ENCODE results near the gene SLC25A26. TPM values are rescaled to one million over a fixed set of nuclear protein-coding genes. Genes with fewer than 3 reads are reported as not detected.

Gene SLC25A26
- total and polyA plus RNA-seq, 2 of the 13 experiments (the other 11 are each of a cell fraction or from before 2014, with no cell fraction given): 23.1 to 32.7 TPM

GRCh38 chr3:66206806-66207205 lies 14.0 kb upstream of the SLC25A26 start (continued):
- TF ChIP-seq IRF9 (CRISPR knock-in tag; IDR thresholded peaks at IDR 0.05; ENCODE audit: borderline replicate concordance): no peak

- no peak for ATAC-seq
- CTCF ChIA-PET (ENCODE audit: low intra/inter-chr PET ratio, low total read pairs): no interaction called here
- H3K4me1 ChIP-seq (ENCODE audit: insufficient read depth, low read length): peaks cover 9% of the 10 kb centered on the region; the same call in 1 of the 2 replicates
- H3K4me2 ChIP-seq (ENCODE audit: low read depth, low read length): no peak overlapping the region
- H3K4me3 ChIP-seq (replicated peaks in 1 of 3; ENCODE audit: insufficient read depth in 1 of 3, low read depth in 2 of 3, low read length in 3 of 3): no peak overlapping the region
- POLR2A ChIA-PET: no interaction called here
- BruUV-seq (replicated peaks): no TSS peak
- H3K36me3 ChIP-seq (replicated peaks in 1 of 2; ENCODE audit: control insufficient read depth in 1 of 2, insufficient read depth in 2 of 2, low read length in 2 of 2): no peaks in the 10 kb centered on the region
- no peaks in the 10 kb centered on the region for H3K79me2 ChIP-seq (ENCODE audit: insufficient read depth, low read length)
- no peaks in the 10 kb centered on the region for H3K9me3 ChIP-seq (ENCODE audit: low read length)
- H2AFZ ChIP-seq (ENCODE audit: low read length): no peak overlapping the region
- no peak for DNase-seq (ENCODE audit: low spot score)
- in situ Hi-C loops (cut with HindIII; ENCODE audit: extremely low pct_ligation_motif_present, low pct_unique_long_range_greater_than_20kb): no loop called here
- intact Hi-C loops (cut with micrococcal nuclease; ENCODE audit: unreplicated experiment): no loop called here
- H3K9ac ChIP-seq (ENCODE audit: insufficient read depth, low read depth, low read length): no peak overlapping the region
- no peaks in the 10 kb centered on the region for H4K20me1 ChIP-seq (ENCODE audit: insufficient read depth, low read length)
- 32% methylated on average over 3 of the region's 3 CpGs for WGBS (ENCODE audit: low lambda C conversion rate)
- H3K27me3 ChIP-seq (ENCODE audit: control insufficient read depth in 1 of 2, insufficient read depth in 2 of 2, low read length in 2 of 2): no peaks in the 10 kb centered on the region
- no peak overlapping the region for H3K27ac ChIP-seq (ENCODE audit: extremely low read length, insufficient read depth, low read length)
- FAIRE-seq: no peak
- TF ChIP-seq MTERF4 (CRISPR knock-in tag; IDR thresholded peaks at IDR 0.05) (no peak), CTCF (CRISPR knock-in tag; IDR thresholded peaks at IDR 0.05) (no peak), MED1 (CRISPR knock-in tag; IDR thresholded peaks at IDR 0.05) (no peak), FLYWCH1 (CRISPR knock-in tag; IDR thresholded peaks at IDR 0.05) (no peak), HOMEZ (CRISPR knock-in tag; IDR thresholded peaks at IDR 0.05; ENCODE audit: low read depth) (no peak), ELF3 (CRISPR knock-in tag; IDR thresholded peaks at IDR 0.05) (no peak), AHDC1 (CRISPR knock-in tag; IDR thresholded peaks at IDR 0.05; ENCODE audit: borderline replicate concordance) (no peak), CREBL2 (CRISPR knock-in tag; IDR thresholded peaks at IDR 0.05; ENCODE audit: borderline replicate concordance) (no peak)
Measured at GRCh38 chr3:66208189-66208588, 12.6 kb upstream of the SLC25A26 start.
